HepG2 (cell line): ENCODE results near the gene VAMP5. TPM values are rescaled to one million over a fixed set of nuclear protein-coding genes. Genes with fewer than 3 reads are reported as not detected.

Experiments
- ARHGAP35 ChIP-seq: sonication (generic); formaldehyde crosslinking; IDR thresholded peaks from 2 replicates; pipeline ENCODE4 v1.9.0; 2022; ENCODE audit warnings: mild to moderate bottlenecking, inconsistent platforms, moderate library complexity, missing genetic modification reagents, borderline replicate concordance
- CCAR2 ChIP-seq: fragments of 200-400 bp; formaldehyde crosslinking; optimal IDR thresholded peaks from 2 replicates; pipeline ENCODE3; 2018; ENCODE audit warnings: low read depth, mild to moderate bottlenecking, low read length, moderate library complexity
- CREM ChIP-seq, 2 experiments: sonication (generic) in 1 of 2; formaldehyde crosslinking in 1 of 2; IDR thresholded peaks; 2 replicates each; pipeline versions ENCODE4 v1.4.0 to v1.6.1; 2016 to 2020; ENCODE audit warnings: antibody characterized with exemption in 1 of 2, mild to moderate bottlenecking in 1 of 2, missing genetic modification reagents in 1 of 2
- ELF3 ChIP-seq: IDR thresholded peaks from 2 replicates; pipeline ENCODE4 v1.6.1; 2016; ENCODE audit warnings: missing genetic modification reagents, missing compliant biosample characterization
- HNRNPH1 ChIP-seq: fragments of 200-400 bp; formaldehyde crosslinking; optimal IDR thresholded peaks from 2 replicates; pipeline ENCODE3; 2017; ENCODE audit warnings: mild to moderate bottlenecking, low read depth, low read length
- MED1 ChIP-seq: sonication (generic); formaldehyde crosslinking; IDR thresholded peaks from 2 replicates; pipeline ENCODE4 v1.4.0; 2020; ENCODE audit warnings: missing genetic modification reagents
- NFKB2 ChIP-seq: sonication (generic); formaldehyde crosslinking; IDR thresholded peaks from 2 replicates; pipeline ENCODE4 v1.4.0; 2020; ENCODE audit warnings: missing genetic modification reagents, borderline replicate concordance
- PHF5A ChIP-seq: IDR thresholded peaks from one replicate; pipeline ENCODE4 v1.6.1; 2018; ENCODE audit warnings: low read depth, missing genetic modification reagents; ENCODE audit not compliant: unreplicated experiment
- RXRA ChIP-seq: sonication (generic); formaldehyde crosslinking; IDR thresholded peaks from 2 replicates; pipeline ENCODE4 v1.5.1; 2020; ENCODE audit warnings: missing genetic modification reagents
- SMC3 ChIP-seq: IDR thresholded peaks from 2 replicates; pipeline ENCODE4 v1.6.1; 2011; ENCODE audit warnings: low read length, improper control_type of control experiment
- SOX6 ChIP-seq, 2 experiments: fragments of 450-650 bp in 1 of 2; sonication (generic) in 1 of 2; formaldehyde crosslinking in 1 of 2; IDR thresholded peaks; 2 replicates each; pipeline versions ENCODE4 v1.4.0 to v1.6.1; 2017 to 2020; ENCODE audit warnings: antibody characterized with exemption in 1 of 2, mild to moderate bottlenecking in 1 of 2, missing genetic modification reagents in 1 of 2
- SP4 ChIP-seq: sonication (generic); formaldehyde crosslinking; IDR thresholded peaks from 2 replicates; pipeline ENCODE4 v1.8.1; 2023; ENCODE audit warnings: mild to moderate bottlenecking, missing genetic modification reagents
- ZNF605 ChIP-seq: sonication (generic); formaldehyde crosslinking; IDR thresholded peaks from 2 replicates; pipeline ENCODE4 v1.8.0; 2022; ENCODE audit warnings: mild to moderate bottlenecking, missing genetic modification reagents
- ZNF616 ChIP-seq: sonication (generic); formaldehyde crosslinking; IDR thresholded peaks from 2 replicates; pipeline ENCODE4 v1.5.0; 2020; ENCODE audit warnings: low read depth, mild to moderate bottlenecking, missing genetic modification reagents
- ZNF747 ChIP-seq: sonication (generic); formaldehyde crosslinking; IDR thresholded peaks from 2 replicates; pipeline ENCODE4 v1.8.1; 2023; ENCODE audit warnings: missing genetic modification reagents, mild to moderate bottlenecking, borderline replicate concordance
- ZNF839 ChIP-seq: sonication (generic); formaldehyde crosslinking; IDR thresholded peaks from 2 replicates; pipeline ENCODE4 v1.4.0; 2020; ENCODE audit warnings: missing genetic modification reagents, mild to moderate bottlenecking, borderline replicate concordance
- ZSCAN22 ChIP-seq: sonication (generic); formaldehyde crosslinking; IDR thresholded peaks from 2 replicates; pipeline ENCODE4 v1.4.0; 2020; ENCODE audit warnings: mild to moderate bottlenecking, missing genetic modification reagents
- polyA plus RNA-seq, 8 experiments: library from polyadenylated mRNA; depleted of rRNA in 3 of 8; stranded (reverse) in 7 of 8; unstranded in 1 of 8; fragments of >200 nt; fragmentation: Illumina TruSeq in 4 of 8; extraction: Trizol in 4 of 8; gene quantifications; 2 replicates each; pipeline versions ENCODE4 v1.2.1 to v1.2.3, GENCODE V29; 2011 to 2016; ENCODE audit warnings: low read depth in 4 of 8, missing spikeins in 1 of 8, mixed read lengths in 1 of 8; ENCODE audit not compliant: insufficient read depth in 1 of 8
- total RNA-seq, 5 experiments: library from RNA; depleted of rRNA; stranded (reverse); fragments of >200 nt; fragmentation: Illumina TruSeq; extraction: Trizol; gene quantifications; 2 replicates each; pipeline ENCODE4 v1.2.3, GENCODE V29; 2016; ENCODE audit warnings: low read depth in 1 of 5
- TF ChIP-seq, protein P1 (sequence below): sonication (generic); formaldehyde crosslinking; conservative IDR thresholded peaks from 2 replicates; pipeline ENCODE4 v1.8.0; 2022; ENCODE audit warnings: missing genetic modification reagents
- TF ChIP-seq, protein P2 (sequence below): sonication (generic); formaldehyde crosslinking; IDR thresholded peaks from 2 replicates; pipeline ENCODE4 v1.4.0; 2020; ENCODE audit warnings: mild to moderate bottlenecking, low read depth, missing genetic modification reagents
- TF ChIP-seq, protein P3 (sequence below): sonication (generic); formaldehyde crosslinking; IDR thresholded peaks from 2 replicates; pipeline ENCODE4 v1.8.1; 2022; ENCODE audit warnings: low read depth, mild to moderate bottlenecking, missing genetic modification reagents
- TF ChIP-seq, protein P4 (sequence below): sonication (generic); formaldehyde crosslinking; IDR thresholded peaks from 2 replicates; pipeline ENCODE4 v1.4.0; 2020; ENCODE audit warnings: missing genetic modification reagents

VAMP5 gene
- total and polyA plus RNA-seq, 2 of the 13 experiments (the other 11 are each of a cell fraction or from before 2014, with no cell fraction given), result 7.2 to 56.7 TPM

DNA sequence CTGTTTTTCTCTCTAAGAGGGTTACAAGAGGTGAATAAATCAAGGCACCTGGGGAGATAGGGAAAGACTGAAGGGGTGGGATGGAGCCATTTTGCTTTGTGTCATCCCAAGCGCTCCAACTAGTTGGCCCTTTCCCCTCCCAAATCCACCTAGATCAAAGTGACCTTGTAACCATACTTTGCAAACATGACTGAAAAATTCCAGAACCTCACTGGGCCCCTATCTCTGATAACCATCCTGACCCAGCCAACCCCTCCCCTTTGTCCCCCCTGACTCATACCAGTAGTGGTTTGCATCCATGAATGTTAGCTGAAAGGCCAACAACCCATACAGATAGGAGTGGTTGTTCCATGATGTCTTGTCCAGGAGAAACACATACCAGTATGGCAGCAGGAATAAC is 26.1 kb upstream of the VAMP5 start (continued):
- TF ChIP-seq ZNF747 (no peak), SMC3 (no peak), CCAR2 (no peak), ZNF839 (no peak), NFKB2 (CRISPR knock-in tag) (no peak), RXRA (CRISPR knock-in tag) (peak; percentile 33; the same call in 1 of the 2 replicates), SOX6 (IDR thresholded peaks at IDR 0.05) (no peak), SOX6 (CRISPR knock-in tag; IDR thresholded peaks at IDR 0.05) (peak; percentile 83), HNRNPH1 (no peak), PHF5A (no peak), ZNF605 (CRISPR knock-in tag) (no peak), ZNF616 (CRISPR knock-in tag) (no peak), SP4 (CRISPR knock-in tag) (no peak), ELF3 (CRISPR knock-in tag) (no peak), MED1 (CRISPR knock-in tag) (no peak; the same call in 1 of the 2 replicates), CREM (IDR thresholded peaks at IDR 0.05) (no peak), CREM (CRISPR knock-in tag; IDR thresholded peaks at IDR 0.05) (no peak), ZSCAN22 (CRISPR knock-in tag) (no peak), ARHGAP35 (CRISPR knock-in tag) (no peak)
- TF ChIP-seq, protein P1, sequence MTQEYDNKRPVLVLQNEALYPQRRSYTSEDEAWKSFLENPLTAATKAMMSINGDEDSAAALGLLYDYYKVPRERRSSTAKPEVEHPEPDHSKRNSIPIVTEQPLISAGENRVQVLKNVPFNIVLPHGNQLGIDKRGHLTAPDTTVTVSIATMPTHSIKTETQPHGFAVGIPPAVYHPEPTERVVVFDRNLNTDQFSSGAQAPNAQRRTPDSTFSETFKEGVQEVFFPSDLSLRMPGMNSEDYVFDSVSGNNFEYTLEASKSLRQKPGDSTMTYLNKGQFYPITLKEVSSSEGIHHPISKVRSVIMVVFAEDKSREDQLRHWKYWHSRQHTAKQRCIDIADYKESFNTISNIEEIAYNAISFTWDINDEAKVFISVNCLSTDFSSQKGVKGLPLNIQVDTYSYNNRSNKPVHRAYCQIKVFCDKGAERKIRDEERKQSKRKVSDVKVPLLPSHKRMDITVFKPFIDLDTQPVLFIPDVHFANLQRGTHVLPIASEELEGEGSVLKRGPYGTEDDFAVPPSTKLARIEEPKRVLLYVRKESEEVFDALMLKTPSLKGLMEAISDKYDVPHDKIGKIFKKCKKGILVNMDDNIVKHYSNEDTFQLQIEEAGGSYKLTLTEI (CRISPR knock-in tag), result no peak
- TF ChIP-seq, protein P2, sequence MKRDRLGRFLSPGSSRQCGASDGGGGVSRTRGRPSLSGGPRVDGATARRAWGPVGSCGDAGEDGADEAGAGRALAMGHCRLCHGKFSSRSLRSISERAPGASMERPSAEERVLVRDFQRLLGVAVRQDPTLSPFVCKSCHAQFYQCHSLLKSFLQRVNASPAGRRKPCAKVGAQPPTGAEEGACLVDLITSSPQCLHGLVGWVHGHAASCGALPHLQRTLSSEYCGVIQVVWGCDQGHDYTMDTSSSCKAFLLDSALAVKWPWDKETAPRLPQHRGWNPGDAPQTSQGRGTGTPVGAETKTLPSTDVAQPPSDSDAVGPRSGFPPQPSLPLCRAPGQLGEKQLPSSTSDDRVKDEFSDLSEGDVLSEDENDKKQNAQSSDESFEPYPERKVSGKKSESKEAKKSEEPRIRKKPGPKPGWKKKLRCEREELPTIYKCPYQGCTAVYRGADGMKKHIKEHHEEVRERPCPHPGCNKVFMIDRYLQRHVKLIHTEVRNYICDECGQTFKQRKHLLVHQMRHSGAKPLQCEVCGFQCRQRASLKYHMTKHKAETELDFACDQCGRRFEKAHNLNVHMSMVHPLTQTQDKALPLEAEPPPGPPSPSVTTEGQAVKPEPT (CRISPR knock-in tag), result no peak
- TF ChIP-seq, protein P3, sequence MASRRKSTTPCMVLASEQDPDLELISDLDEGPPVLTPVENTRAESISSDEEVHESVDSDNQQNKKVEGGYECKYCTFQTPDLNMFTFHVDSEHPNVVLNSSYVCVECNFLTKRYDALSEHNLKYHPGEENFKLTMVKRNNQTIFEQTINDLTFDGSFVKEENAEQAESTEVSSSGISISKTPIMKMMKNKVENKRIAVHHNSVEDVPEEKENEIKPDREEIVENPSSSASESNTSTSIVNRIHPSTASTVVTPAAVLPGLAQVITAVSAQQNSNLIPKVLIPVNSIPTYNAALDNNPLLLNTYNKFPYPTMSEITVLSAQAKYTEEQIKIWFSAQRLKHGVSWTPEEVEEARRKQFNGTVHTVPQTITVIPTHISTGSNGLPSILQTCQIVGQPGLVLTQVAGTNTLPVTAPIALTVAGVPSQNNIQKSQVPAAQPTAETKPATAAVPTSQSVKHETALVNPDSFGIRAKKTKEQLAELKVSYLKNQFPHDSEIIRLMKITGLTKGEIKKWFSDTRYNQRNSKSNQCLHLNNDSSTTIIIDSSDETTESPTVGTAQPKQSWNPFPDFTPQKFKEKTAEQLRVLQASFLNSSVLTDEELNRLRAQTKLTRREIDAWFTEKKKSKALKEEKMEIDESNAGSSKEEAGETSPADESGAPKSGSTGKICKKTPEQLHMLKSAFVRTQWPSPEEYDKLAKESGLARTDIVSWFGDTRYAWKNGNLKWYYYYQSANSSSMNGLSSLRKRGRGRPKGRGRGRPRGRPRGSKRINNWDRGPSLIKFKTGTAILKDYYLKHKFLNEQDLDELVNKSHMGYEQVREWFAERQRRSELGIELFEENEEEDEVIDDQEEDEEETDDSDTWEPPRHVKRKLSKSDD (CRISPR knock-in tag), result 0 out of 2 replicates have a peak, but pooled peaks have one; percentile 46
- TF ChIP-seq, protein P4, sequence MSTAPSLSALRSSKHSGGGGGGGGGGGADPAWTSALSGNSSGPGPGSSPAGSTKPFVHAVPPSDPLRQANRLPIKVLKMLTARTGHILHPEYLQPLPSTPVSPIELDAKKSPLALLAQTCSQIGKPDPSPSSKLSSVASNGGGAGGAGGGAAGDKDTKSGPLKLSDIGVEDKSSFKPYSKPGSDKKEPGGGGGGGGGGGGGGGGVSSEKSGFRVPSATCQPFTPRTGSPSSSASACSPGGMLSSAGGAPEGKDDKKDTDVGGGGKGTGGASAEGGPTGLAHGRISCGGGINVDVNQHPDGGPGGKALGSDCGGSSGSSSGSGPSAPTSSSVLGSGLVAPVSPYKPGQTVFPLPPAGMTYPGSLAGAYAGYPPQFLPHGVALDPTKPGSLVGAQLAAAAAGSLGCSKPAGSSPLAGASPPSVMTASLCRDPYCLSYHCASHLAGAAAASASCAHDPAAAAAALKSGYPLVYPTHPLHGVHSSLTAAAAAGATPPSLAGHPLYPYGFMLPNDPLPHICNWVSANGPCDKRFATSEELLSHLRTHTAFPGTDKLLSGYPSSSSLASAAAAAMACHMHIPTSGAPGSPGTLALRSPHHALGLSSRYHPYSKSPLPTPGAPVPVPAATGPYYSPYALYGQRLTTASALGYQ (CRISPR knock-in tag), result no peak
